ENCODE data around the gene HIGD1A.

DNA sequence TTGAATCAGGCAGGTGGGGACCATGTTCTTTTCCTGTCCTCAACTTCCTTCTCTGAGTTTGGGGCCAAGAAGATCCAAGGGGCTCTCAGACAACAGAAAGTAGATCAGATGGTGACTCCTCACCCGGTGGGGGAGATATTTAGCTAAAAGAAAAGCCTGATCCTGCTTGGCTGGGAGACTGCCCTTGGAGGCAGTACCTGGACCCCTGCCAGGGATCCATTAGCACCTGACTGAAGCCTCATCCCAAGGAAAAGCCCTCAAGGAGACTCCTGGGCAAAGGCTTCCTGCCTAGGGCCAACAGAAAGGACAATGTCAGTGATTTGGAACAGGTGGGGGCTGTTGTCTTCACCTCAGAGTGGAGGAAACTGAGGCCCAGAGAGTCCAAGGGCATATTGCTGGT is 68.2 kb downstream of the HIGD1A start:
- TF ChIP-seq, protein P1, sequence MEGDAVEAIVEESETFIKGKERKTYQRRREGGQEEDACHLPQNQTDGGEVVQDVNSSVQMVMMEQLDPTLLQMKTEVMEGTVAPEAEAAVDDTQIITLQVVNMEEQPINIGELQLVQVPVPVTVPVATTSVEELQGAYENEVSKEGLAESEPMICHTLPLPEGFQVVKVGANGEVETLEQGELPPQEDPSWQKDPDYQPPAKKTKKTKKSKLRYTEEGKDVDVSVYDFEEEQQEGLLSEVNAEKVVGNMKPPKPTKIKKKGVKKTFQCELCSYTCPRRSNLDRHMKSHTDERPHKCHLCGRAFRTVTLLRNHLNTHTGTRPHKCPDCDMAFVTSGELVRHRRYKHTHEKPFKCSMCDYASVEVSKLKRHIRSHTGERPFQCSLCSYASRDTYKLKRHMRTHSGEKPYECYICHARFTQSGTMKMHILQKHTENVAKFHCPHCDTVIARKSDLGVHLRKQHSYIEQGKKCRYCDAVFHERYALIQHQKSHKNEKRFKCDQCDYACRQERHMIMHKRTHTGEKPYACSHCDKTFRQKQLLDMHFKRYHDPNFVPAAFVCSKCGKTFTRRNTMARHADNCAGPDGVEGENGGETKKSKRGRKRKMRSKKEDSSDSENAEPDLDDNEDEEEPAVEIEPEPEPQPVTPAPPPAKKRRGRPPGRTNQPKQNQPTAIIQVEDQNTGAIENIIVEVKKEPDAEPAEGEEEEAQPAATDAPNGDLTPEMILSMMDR (IDR thresholded peaks at IDR 0.05): no peak
- no peak for TF ChIP-seq POLR2A (IDR thresholded peaks at IDR 0.05)
